ENCODE results near the gene LMNA.
"Not testable (repeated sequence)": the region's sequence is repeated elsewhere in the genome, so short reads cannot be mapped to it uniquely, and the experiment has no call there.

The LMNA gene

GRCh38 chr1:156172696-156173470, 58.4 kb downstream of the LMNA start:
- no peak for DNase-seq

- DNase-seq, result no peak
These were observed 62.2 kb downstream of the LMNA start for GRCh38 chr1:156176610-156177210.

- DNase-seq, result no peak
These were observed 63.6 kb downstream of the LMNA start for GRCh38 chr1:156177919-156178654.

GRCh38 chr1:156180471-156180870, 66.0 kb downstream of the LMNA start:
- DNase-seq, result no peak

GRCh38 chr1:156181391-156181924, 66.9 kb downstream of the LMNA start:
- DNase-seq, result not testable (repeated sequence)

GRCh38 chr1:156182010-156182779, 67.7 kb downstream of the LMNA start:
- not testable (repeated sequence) for DNase-seq

GRCh38 chr1:156186347-156187177, 72.1 kb downstream of the LMNA start:
- not testable (repeated sequence) for DNase-seq
